Common myeloid progenitor, CD34-positive (primary cell): Measurements from ENCODE around the gene HLX.

ENCODE experiments used
- CTCF ChIA-PET: fragments of 350-600 bp; sonication (Branson Sonifier 250); formaldehyde crosslinking; loops from one replicate; lab custom pipeline; 2021; ENCODE audit warnings: antibody characterized with exemption; lab: Charles Lee
- POLR2A ChIA-PET: fragments of 350-600 bp; sonication (Branson Sonifier 250); formaldehyde crosslinking; loops from one replicate; lab custom pipeline; 2021; ENCODE audit warnings: antibody characterized with exemption; lab: Charles Lee
- DNase-seq, 3 donors: peaks; one replicate each; pipeline versions ENCODE4 v3.0.0 to v3.0.0-alpha.2; 2013
- H3K27ac ChIP-seq, 2 experiments: 1 replicate in 1 of 2; 2 replicates in 1 of 2; pipeline ENCODE4 v1.7.0; 2013; ENCODE audit warnings: inconsistent platforms in 2 of 2, low read length in 2 of 2, mild to moderate bottlenecking in 2 of 2, low read depth in 1 of 2, moderate library complexity in 1 of 2; ENCODE audit not compliant: severe bottlenecking in 2 of 2, insufficient read depth in 1 of 2, poor library complexity in 1 of 2
- H3K27me3 ChIP-seq, 5 experiments: replicated peaks in 2 of 5; 1 replicate in 3 of 5; 2 replicates in 2 of 5; pipeline versions ENCODE4 v1.6.1 to v1.7.0; 2013; ENCODE audit warnings: low read length in 4 of 5, mild to moderate bottlenecking in 2 of 5, moderate library complexity in 2 of 5, inconsistent platforms in 1 of 5; ENCODE audit not compliant: insufficient read depth in 5 of 5, control insufficient read depth in 4 of 5
- H3K36me3 ChIP-seq, 4 experiments: 1 replicate in 2 of 4; 2 replicates in 2 of 4; pipeline versions ENCODE4 v1.6.1 to v1.7.0; 2013; ENCODE audit warnings: low read length in 3 of 4, control low read depth in 1 of 4, mild to moderate bottlenecking in 1 of 4; ENCODE audit not compliant: control insufficient read depth in 4 of 4, insufficient read depth in 4 of 4
- H3K4me1 ChIP-seq, 4 experiments: 1 replicate in 3 of 4; 2 replicates in 1 of 4; pipeline versions ENCODE4 v1.6.1 to v1.7.1; 2013; ENCODE audit warnings: low read length in 3 of 4, mild to moderate bottlenecking in 3 of 4, control low read depth in 1 of 4, inconsistent platforms in 1 of 4, moderate library complexity in 1 of 4; ENCODE audit not compliant: control insufficient read depth in 4 of 4, insufficient read depth in 4 of 4; ENCODE audit errors: control extremely low read depth in 1 of 4
- H3K4me3 ChIP-seq, 7 experiments: 1 replicate in 4 of 7; 2 replicates in 3 of 7; pipeline versions ENCODE4 v1.5.1 to v1.7.0; 2013; ENCODE audit warnings: mild to moderate bottlenecking in 7 of 7, low read length in 6 of 7, moderate library complexity in 6 of 7, inconsistent platforms in 2 of 7, low read depth in 2 of 7, control low read depth in 1 of 7; ENCODE audit not compliant: insufficient read depth in 4 of 7, control insufficient read depth in 1 of 7; ENCODE audit errors: extremely low read depth in 1 of 7
- H3K9me3 ChIP-seq, 5 experiments: 1 replicate in 4 of 5; 2 replicates in 1 of 5; pipeline versions ENCODE4 v1.6.1 to v1.7.1; 2013; ENCODE audit warnings: low read length in 4 of 5, mild to moderate bottlenecking in 2 of 5, inconsistent platforms in 1 of 5, low read depth in 1 of 5, moderate library complexity in 1 of 5; ENCODE audit not compliant: control insufficient read depth in 4 of 5, insufficient read depth in 2 of 5; ENCODE audit errors: control extremely low read depth in 1 of 5
- WGBS: methylation state at CpG from one replicate; pipeline ENCODE4 v1.1.5; 2013; ENCODE audit not compliant: insufficient coverage; 5-methylcytosine and 5-hydroxymethylcytosine counted together

HLX gene

DNA sequence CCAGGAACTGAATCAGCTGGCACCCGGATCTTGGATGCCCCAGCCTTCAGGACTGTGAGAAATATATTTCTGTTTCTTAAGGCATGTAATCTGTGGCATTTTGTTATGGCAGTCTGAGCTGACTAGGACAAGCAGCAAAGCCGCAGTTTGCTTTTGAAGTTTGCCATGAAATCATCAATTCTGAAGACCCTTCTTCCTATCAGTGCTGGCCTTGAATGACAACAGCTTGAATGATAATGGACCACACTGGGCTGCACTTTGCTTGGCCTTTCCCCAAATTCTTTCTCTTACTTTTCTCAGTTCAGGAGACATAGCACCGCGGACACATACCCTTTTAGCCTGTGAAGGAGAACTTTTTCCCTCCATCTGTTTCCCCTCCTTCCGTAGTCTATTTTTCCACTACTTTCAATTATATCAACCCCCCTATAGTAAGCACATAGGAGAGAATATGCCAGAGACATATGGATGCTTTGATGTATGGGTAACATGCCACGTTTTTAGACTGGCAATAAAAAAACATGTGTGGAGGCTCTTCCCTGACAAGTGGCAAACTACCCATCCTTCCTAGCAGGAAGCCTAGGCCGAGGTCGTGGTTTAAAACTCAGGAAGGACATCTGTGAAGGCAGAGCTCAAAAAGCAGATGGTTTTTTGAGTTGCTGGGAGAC lies 42.9 kb downstream of the HLX start:
- POLR2A ChIA-PET: interaction anchor here (0.7 kb wide), 1 partner anchor 262 kb away, joined by 3 read pairs; no protein-coding TSS in a partner anchor

DNA sequence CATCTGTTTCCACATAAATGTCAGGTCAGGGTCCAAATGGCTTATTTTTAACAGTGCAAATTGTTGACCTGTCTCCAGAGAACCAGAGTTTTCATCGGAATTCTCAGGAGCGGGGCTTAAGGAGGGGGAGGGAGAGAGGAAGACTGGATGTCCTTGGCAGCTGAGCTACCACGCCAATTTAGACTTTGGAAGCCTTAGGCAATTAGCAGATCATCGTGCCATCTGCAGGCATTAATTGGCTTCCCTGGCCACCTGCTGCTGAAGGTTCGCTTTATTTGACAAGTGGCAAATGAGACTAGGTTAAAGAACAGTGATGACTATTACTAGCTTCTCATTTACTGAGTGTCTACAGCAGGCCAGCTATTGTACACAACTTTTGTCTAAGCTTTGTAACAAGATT lies 43.7 kb downstream of the HLX start:
- no peak overlapping the region for H3K27ac ChIP-seq
- ChIA-PET POLR2A (interaction anchor here (0.7 kb wide), 1 partner anchor 261 kb away, joined by 3 read pairs; no protein-coding TSS in a partner anchor), CTCF (interaction anchor here (1.0 to 2.5 kb wide), 6 partner anchors 8 to 192 kb away, joined by 3 to 13 read pairs (median 3); no protein-coding TSS in a partner anchor)
- no peaks in the 10 kb centered on the region for H3K36me3 ChIP-seq
- H3K4me3 ChIP-seq: no peak overlapping the region
- H3K9me3 ChIP-seq: no peaks in the 10 kb centered on the region
- no peaks in the 10 kb centered on the region for H3K27me3 ChIP-seq
- H3K4me1 ChIP-seq: peaks cover 11 to 51% (median 34%) of the 10 kb centered on the region in 4 experiments
- 100% methylated on average over 5 of the region's 5 CpGs for WGBS
- peak in 1 of 3 donors; percentile 22 for DNase-seq

More for the DNA sequence above, 42.9 kb downstream of the HLX start:
- Histone ChIP-seq H3K27ac (no peak overlapping the region), H3K9me3 (no peaks in the 10 kb centered on the region), H3K36me3 (no peaks in the 10 kb centered on the region), H3K4me3 (no peak overlapping the region), H3K4me1 (peaks cover 7 to 43% (median 26%) of the 10 kb centered on the region in 4 experiments), H3K27me3 (no peaks in the 10 kb centered on the region)
- CTCF ChIA-PET: interaction anchor here (1.2 to 2.5 kb wide), 6 partner anchors 8 to 171 kb away, joined by 3 to 13 read pairs (median 3); no protein-coding TSS in a partner anchor
- DNase-seq: peak in 2 of 3 donors; percentile 71 to 79
- 14% methylated on average over 4 of the region's 8 CpGs for WGBS

DNA sequence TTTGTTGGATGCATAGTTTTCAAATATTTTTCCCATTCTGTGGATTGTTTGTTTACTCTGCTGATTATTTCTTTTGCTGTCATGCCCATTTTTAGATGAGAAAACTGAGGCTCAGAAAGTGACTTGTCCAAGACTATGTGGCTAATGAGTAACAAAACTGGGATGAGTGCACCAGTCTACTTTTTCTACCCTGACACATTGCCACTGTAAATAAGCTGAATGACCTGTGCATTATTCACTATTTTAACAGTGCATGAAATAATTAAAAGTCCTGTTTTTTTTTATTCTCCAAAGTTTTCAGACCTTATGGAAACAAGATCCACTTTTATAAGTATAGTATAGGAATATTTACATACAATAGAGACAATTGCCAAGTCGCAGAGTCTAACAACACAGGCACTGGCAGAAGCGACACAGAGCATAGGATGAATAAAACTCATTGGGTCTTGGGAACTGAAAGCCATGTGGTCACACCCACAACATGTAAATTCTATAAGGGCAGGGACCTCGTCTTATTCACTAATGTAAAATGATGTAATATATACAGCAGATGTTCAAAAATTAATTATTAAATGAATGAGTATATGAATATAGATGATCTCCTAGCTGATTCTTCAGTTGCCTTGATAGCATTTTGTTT lies 45.2 kb downstream of the HLX start:
- DNase-seq: no peak
- no CpG with 5 or more reads among the region's 3 CpGs for WGBS
- no peaks in the 10 kb centered on the region for H3K9me3 ChIP-seq
- no peaks in the 10 kb centered on the region for H3K36me3 ChIP-seq
- no peaks in the 10 kb centered on the region for H3K27me3 ChIP-seq
- H3K4me1 ChIP-seq: peaks cover 15 to 57% (median 43%) of the 10 kb centered on the region in 4 experiments
- no peak overlapping the region for H3K27ac ChIP-seq
- no peak overlapping the region for H3K4me3 ChIP-seq
- CTCF ChIA-PET: interaction anchor here (0.7 to 2.1 kb wide), 3 partner anchors 8 to 16 kb away, joined by 3 to 7 read pairs (median 4); no protein-coding TSS in a partner anchor
- POLR2A ChIA-PET: no interaction called here

DNA sequence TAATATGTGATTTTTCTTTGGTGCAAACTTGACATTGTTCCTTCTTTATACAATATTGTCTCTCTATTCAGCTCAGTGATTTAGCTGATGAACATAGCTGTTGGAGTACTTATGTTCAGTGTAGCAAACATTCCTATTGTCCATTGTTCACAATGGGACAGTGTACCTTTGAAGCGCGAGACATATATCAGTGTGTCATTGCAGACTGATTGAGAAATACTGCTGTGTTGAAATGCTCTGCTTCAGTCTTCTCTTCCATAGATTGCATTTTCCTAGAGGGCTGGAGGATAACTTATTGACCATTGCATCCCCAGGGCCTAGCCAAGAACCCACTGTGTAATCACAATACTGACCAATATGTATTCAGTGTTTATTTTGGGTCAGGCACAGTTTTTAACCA lies 46.5 kb downstream of the HLX start:
- POLR2A ChIA-PET: no interaction called here
- H3K27me3 ChIP-seq: no peaks in the 10 kb centered on the region
- 83% methylated on average over 1 of the region's 2 CpGs for WGBS

DNA sequence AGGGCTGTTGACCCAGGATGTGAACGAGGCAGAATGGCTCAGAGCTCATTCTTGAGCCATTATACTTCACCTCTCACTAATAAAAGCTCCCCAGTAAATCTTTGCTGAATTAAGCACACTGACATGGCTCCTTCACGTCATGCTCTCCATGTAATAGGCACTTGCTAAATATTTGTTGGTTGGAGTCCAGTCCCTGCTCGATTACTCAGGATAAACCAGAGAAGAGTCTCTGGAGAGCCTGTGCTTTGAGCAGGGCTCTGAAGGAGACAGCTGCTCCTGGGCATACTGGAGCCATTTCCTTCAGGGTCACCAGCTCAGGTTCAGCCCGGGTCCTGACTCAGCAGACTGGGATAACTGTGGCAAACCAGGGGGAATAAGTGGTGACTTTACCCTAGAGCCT lies 46.9 kb downstream of the HLX start:
- WGBS: 91% methylated on average over 3 of the region's 4 CpGs

More for the DNA sequence above, 46.5 kb downstream of the HLX start:
- Histone ChIP-seq H3K27ac (no peak overlapping the region), H3K9me3 (no peaks in the 10 kb centered on the region), H3K36me3 (no peaks in the 10 kb centered on the region), H3K4me3 (no peak overlapping the region), H3K4me1 (peaks cover 15 to 57% (median 43%) of the 10 kb centered on the region in 4 experiments)
- CTCF ChIA-PET: interaction anchor here (1.5 to 2.1 kb wide), 3 partner anchors 9 to 17 kb away, joined by 4 to 7 read pairs (median 5); no protein-coding TSS in a partner anchor
- no peak for DNase-seq

DNA sequence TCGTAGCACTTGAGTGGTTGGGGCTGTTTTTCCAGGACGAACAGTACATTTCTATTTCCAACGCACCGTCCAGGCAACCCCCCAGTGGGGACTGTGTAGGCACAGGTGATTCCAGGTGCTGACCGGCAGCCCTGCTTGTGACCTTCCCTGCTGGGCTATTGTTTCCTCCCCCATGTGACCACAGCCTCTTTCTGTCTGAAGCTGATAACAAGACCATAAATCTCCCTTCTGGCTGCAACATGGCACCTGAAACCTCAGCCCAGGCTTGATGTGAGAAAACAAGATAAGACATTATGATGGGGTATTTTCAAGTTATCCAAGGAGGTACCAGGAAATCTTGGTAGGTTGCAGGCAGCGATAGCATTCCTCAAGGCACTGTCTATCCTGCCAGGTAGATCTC lies 48.2 kb downstream of the HLX start:
- peak overlapping the region in 1 of 7 experiments; percentile 6 for H3K4me3 ChIP-seq
- no peaks in the 10 kb centered on the region for H3K9me3 ChIP-seq
- H3K27me3 ChIP-seq: no peaks in the 10 kb centered on the region
- WGBS: 3% methylated on average over 6 of the region's 6 CpGs
- no peak overlapping the region for H3K27ac ChIP-seq
- CTCF ChIA-PET: interaction anchor here (1.3 kb wide), 1 partner anchor 11 kb away, joined by 5 read pairs; no protein-coding TSS in a partner anchor
- POLR2A ChIA-PET: interaction anchor here (1.5 kb wide), 1 partner anchor 240 kb away, joined by 5 read pairs; no protein-coding TSS in a partner anchor
- peaks cover 13 to 44% (median 33%) of the 10 kb centered on the region in 4 experiments for H3K4me1 ChIP-seq
- DNase-seq: peak; percentile 72 to 94 (median 92)
- H3K36me3 ChIP-seq: no peaks in the 10 kb centered on the region

More for the DNA sequence above, 46.9 kb downstream of the HLX start:
- Histone ChIP-seq H3K9me3 (no peaks in the 10 kb centered on the region), H3K27me3 (no peaks in the 10 kb centered on the region), H3K27ac (no peak overlapping the region), H3K4me1 (peaks cover 15 to 53% (median 43%) of the 10 kb centered on the region in 4 experiments), H3K36me3 (no peaks in the 10 kb centered on the region), H3K4me3 (no peak overlapping the region)
- DNase-seq: no peak
- CTCF ChIA-PET: interaction anchor here (1.3 to 2.1 kb wide), 3 partner anchors 10 to 18 kb away, joined by 5 to 7 read pairs (median 5); no protein-coding TSS in a partner anchor
- POLR2A ChIA-PET: no interaction called here
